LoVo (cell line): ENCODE results near the gene EIF2S3B.

Source experiments
- DNase-seq: peaks from one replicate; pipeline ENCODE4 v3.0.0-alpha.2; 2016; ENCODE audit warnings: low spot score

The EIF2S3B gene

GRCh38 chr12:10554756-10555481, 49.2 kb downstream of the EIF2S3B start:
- DNase-seq, result no peak

DNA sequence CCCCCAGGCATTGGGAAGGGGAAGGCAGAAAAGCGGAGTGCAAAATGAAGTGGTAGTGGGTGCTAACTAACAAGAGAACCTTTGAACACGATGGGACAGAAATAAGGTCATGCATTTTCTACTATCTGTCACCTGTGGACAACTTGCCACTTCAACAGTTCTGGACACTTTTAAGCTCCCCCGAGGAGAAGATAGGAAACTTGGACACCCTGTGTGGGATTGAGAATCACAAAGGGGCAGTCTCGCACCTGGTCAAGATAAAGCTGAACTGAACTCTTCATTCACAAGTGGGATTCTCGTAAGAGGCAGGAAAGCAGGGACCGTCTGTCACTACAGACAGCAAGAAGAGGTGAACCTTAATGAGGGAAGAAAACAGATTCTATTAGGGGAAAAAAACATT, 51.6 kb downstream of the EIF2S3B start:
- DNase-seq, result no peak

DNA sequence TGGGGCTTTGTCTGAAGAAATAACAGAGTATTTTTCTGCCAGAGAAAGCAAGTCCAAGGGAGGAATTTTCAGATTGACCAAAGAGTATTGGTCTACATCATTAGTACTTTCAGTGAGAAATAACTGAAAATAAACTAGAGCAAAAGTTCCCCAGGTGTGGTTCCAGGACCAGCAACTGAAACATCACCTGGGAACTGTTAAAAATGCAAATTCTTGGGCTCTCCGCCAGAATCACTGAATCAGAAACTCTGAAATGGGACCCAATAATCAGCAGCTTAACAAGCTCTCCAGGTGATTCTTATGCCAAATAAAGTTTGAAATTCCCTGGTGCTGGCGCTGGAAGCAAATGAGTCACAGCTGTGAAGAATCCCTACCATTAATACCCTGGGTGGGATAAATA, 52.1 kb downstream of the EIF2S3B start:
- no peak for DNase-seq
